Suprapubic skin (tissue), 3 donors: ENCODE results near the gene MAP3K13.

ENCODE experiments used
- POLR2A ChIP-seq, 2 donors: fragments of 450-650 bp; IDR thresholded peaks; one replicate each; pipeline ENCODE4 v1.6.1; 2017; ENCODE audit warnings: antibody characterized with exemption in 2 of 2, mild to moderate bottlenecking in 2 of 2, moderate library complexity in 2 of 2
- TF ChIP-seq, protein P1 (sequence below), 2 donors: fragments of 200-600 bp in 1 of 2; fragments of 450-650 bp in 1 of 2; sonication (generic) in 1 of 2; IDR thresholded peaks; one replicate each; pipeline ENCODE4 v1.5.1; 2016 to 2019; ENCODE audit warnings: antibody characterized with exemption in 2 of 2, mild to moderate bottlenecking in 1 of 2, moderate library complexity in 1 of 2

DNA sequence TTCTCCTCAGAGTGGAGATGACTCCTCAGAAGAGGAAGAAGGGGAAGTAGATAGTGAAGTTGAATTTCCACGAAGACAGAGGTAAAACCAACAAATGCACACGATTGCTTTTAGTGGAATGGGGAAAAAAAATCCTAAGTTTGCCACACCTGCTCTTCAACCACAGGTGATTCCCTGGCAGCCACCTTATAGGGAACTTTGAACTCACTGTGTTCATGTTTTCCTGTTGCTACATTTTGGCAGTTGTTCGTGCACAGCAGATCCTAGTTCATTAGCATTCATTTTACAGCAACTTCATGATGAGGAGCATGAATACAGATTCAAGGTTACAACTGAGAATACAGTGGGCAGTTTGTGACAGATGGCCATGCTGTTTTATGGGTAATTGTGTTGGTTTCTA is 114.4 kb downstream of the MAP3K13 start:
- TF ChIP-seq, protein P1, sequence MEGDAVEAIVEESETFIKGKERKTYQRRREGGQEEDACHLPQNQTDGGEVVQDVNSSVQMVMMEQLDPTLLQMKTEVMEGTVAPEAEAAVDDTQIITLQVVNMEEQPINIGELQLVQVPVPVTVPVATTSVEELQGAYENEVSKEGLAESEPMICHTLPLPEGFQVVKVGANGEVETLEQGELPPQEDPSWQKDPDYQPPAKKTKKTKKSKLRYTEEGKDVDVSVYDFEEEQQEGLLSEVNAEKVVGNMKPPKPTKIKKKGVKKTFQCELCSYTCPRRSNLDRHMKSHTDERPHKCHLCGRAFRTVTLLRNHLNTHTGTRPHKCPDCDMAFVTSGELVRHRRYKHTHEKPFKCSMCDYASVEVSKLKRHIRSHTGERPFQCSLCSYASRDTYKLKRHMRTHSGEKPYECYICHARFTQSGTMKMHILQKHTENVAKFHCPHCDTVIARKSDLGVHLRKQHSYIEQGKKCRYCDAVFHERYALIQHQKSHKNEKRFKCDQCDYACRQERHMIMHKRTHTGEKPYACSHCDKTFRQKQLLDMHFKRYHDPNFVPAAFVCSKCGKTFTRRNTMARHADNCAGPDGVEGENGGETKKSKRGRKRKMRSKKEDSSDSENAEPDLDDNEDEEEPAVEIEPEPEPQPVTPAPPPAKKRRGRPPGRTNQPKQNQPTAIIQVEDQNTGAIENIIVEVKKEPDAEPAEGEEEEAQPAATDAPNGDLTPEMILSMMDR (IDR thresholded peaks at IDR 0.05), result no peak
- TF ChIP-seq POLR2A (IDR thresholded peaks at IDR 0.05), result no peak
